Measurements from ENCODE around the gene THG1L. TPM values are rescaled to one million over a fixed set of nuclear protein-coding genes. Genes with fewer than 3 reads are reported as not detected.

The THG1L gene
- polyA plus RNA-seq, 2 of the 4 experiments (the other 2 are of a cell fraction) = 36.9 to 45.6 TPM

DNA sequence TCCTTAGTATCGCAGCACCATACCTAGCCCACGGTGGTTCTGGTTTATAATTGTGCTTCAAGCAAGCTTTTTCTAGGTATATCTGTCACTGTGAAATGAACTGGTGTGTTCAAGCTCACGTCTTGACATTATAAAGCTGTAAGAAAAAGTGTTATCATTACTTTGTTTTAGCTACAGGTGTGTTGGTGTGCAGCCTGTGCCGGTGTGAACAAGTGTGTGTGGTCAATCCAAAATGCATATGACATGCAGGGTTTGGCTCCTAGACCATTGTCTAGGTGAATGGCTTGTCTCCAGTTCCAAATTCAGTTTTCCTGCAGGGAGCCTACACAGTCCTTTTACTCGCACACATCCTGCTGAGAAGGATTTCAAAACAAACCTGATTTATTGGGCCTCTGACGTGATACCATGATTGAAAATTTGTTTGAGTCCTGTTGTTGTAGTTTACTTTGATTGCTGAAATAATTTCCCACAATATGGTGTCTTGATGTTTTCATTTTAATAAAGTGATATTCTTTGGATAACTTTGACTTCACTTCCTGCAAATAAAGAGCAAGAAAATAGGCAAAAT lies 16.0 kb downstream of the THG1L start:
- no peak overlapping the region for H3K4me3 ChIP-seq
- H3K9me3 ChIP-seq = no peaks in the 10 kb centered on the region
- H3K27ac ChIP-seq = no peak overlapping the region
- no peak for ATAC-seq
- no peak for DNase-seq (ENCODE audit: low read depth in 1 of 2, low spot score in 1 of 2)
- FAIRE-seq = no peak
- TF ChIP-seq RNF2 (IDR thresholded peaks at IDR 0.05; ENCODE audit: borderline replicate concordance, low read depth) = no peak
- no peak for TF ChIP-seq RFX5 (IDR thresholded peaks at IDR 0.05)
- no peak for TF ChIP-seq MYC (IDR thresholded peaks at IDR 0.05; ENCODE audit: borderline replicate concordance, low read length)
- TF ChIP-seq ZSCAN20 (CRISPR knock-in tag; IDR thresholded peaks at IDR 0.05) = no peak
- TF ChIP-seq, protein P1, sequence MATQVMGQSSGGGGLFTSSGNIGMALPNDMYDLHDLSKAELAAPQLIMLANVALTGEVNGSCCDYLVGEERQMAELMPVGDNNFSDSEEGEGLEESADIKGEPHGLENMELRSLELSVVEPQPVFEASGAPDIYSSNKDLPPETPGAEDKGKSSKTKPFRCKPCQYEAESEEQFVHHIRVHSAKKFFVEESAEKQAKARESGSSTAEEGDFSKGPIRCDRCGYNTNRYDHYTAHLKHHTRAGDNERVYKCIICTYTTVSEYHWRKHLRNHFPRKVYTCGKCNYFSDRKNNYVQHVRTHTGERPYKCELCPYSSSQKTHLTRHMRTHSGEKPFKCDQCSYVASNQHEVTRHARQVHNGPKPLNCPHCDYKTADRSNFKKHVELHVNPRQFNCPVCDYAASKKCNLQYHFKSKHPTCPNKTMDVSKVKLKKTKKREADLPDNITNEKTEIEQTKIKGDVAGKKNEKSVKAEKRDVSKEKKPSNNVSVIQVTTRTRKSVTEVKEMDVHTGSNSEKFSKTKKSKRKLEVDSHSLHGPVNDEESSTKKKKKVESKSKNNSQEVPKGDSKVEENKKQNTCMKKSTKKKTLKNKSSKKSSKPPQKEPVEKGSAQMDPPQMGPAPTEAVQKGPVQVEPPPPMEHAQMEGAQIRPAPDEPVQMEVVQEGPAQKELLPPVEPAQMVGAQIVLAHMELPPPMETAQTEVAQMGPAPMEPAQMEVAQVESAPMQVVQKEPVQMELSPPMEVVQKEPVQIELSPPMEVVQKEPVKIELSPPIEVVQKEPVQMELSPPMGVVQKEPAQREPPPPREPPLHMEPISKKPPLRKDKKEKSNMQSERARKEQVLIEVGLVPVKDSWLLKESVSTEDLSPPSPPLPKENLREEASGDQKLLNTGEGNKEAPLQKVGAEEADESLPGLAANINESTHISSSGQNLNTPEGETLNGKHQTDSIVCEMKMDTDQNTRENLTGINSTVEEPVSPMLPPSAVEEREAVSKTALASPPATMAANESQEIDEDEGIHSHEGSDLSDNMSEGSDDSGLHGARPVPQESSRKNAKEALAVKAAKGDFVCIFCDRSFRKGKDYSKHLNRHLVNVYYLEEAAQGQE (IDR thresholded peaks at IDR 0.05) = no peak
- TF ChIP-seq EHMT2 (IDR thresholded peaks at IDR 0.05; ENCODE audit: low read depth) = no peak
- TF ChIP-seq, protein P2, sequence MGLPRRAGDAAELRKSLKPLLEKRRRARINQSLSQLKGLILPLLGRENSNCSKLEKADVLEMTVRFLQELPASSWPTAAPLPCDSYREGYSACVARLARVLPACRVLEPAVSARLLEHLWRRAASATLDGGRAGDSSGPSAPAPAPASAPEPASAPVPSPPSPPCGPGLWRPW (IDR thresholded peaks at IDR 0.05) = no peak
- TF ChIP-seq TP53 (CRISPR knock-in tag; IDR thresholded peaks at IDR 0.05) = no peak
- no peak for TF ChIP-seq NFE2L2 (conservative IDR thresholded peaks at IDR 0.05; ENCODE audit: low read length)
- no peak for TF ChIP-seq SREBF2 (IDR thresholded peaks at IDR 0.05)
- TF ChIP-seq, protein P3, sequence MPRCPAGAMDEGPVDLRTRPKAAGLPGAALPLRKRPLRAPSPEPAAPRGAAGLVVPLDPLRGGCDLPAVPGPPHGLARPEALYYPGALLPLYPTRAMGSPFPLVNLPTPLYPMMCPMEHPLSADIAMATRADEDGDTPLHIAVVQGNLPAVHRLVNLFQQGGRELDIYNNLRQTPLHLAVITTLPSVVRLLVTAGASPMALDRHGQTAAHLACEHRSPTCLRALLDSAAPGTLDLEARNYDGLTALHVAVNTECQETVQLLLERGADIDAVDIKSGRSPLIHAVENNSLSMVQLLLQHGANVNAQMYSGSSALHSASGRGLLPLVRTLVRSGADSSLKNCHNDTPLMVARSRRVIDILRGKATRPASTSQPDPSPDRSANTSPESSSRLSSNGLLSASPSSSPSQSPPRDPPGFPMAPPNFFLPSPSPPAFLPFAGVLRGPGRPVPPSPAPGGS (IDR thresholded peaks at IDR 0.05) = no peak
- TF ChIP-seq EHF (CRISPR knock-in tag; IDR thresholded peaks at IDR 0.05) = no peak
- no peak for TF ChIP-seq PHF8 (IDR thresholded peaks at IDR 0.05; ENCODE audit: borderline replicate concordance, low read depth)
- no peak for TF ChIP-seq HDAC2 (IDR thresholded peaks at IDR 0.05)
- TF ChIP-seq CBX2 (IDR thresholded peaks at IDR 0.05; ENCODE audit: borderline replicate concordance, low read depth) = no peak
- no peak for TF ChIP-seq POLR2A (IDR thresholded peaks at IDR 0.05; ENCODE audit: low read length)
- ChIA-PET CTCF (interaction anchor here (1.0 to 10.1 kb wide), 4 partner anchors 13 to 419 kb away, joined by 3 to 78 read pairs (median 4); no protein-coding TSS in a partner anchor), POLR2A (no interaction called here)
- 88% methylated on average over 6 of the region's 6 CpGs for WGBS (ENCODE audit: missing lambda C conversion rate)
- peaks cover 19% of the 10 kb centered on the region for H3K4me1 ChIP-seq
- H3K4me2 ChIP-seq = no peak overlapping the region

DNA sequence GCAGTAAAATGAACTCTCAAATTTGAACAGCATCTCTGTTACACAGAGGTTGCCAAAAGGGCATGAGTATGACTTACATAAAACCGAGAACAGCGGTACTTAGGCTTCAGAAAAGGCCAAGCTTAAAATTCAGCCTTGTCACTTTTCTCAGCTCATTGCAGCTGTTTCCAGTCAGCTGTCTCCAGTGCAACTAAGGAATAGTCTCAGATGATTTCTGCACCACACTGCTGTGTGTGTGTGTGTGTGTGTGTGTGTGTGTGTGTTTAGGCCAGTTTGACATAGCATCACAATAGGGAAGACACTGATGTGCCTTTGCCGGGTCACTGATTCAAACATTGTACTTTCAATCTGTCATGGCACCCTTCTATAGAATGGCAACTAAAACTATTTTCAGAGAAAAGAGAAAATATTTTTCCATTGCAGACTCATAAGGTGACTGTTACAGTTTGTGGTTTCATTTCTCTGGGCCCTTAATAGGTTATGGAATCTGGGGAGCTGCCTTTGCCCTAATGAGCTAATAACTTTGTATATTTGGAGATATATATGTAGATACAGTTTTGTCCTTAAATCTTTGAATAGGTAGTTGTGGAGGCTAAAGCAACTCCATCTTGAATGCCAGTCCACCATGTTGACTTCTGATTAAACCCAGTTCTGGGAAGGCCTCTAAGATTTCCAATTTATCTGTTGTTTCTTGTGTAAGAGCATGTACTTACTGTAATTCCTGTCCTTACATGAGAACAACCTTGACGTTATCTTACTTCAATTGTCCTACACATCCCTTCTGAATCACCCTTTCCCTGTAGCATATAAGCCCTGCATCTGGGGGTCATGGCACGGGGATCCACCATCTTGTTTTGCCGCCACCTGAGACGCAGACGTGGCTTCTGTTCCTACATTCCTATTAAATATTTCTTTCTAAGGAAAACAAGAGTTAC lies 16.8 kb downstream of the THG1L start:
- FAIRE-seq (no peak), DNase-seq (ENCODE audit: low read depth in 1 of 2, low spot score in 1 of 2) (no peak), ATAC-seq (no peak)
- ChIA-PET CTCF (interaction anchor here (0.5 to 10.1 kb wide), 4 partner anchors 13 to 182 kb away, joined by 3 to 78 read pairs (median 4); no protein-coding TSS in a partner anchor), POLR2A (no interaction called here)
- H3K27ac ChIP-seq = no peak overlapping the region
- 92% methylated on average over 8 of the region's 8 CpGs for WGBS (ENCODE audit: missing lambda C conversion rate)
- H3K9me3 ChIP-seq = no peaks in the 10 kb centered on the region
- no peak overlapping the region for H3K4me2 ChIP-seq
- H3K4me3 ChIP-seq = no peak overlapping the region
- H3K4me1 ChIP-seq = peaks cover 17% of the 10 kb centered on the region
- TF ChIP-seq, protein P4, sequence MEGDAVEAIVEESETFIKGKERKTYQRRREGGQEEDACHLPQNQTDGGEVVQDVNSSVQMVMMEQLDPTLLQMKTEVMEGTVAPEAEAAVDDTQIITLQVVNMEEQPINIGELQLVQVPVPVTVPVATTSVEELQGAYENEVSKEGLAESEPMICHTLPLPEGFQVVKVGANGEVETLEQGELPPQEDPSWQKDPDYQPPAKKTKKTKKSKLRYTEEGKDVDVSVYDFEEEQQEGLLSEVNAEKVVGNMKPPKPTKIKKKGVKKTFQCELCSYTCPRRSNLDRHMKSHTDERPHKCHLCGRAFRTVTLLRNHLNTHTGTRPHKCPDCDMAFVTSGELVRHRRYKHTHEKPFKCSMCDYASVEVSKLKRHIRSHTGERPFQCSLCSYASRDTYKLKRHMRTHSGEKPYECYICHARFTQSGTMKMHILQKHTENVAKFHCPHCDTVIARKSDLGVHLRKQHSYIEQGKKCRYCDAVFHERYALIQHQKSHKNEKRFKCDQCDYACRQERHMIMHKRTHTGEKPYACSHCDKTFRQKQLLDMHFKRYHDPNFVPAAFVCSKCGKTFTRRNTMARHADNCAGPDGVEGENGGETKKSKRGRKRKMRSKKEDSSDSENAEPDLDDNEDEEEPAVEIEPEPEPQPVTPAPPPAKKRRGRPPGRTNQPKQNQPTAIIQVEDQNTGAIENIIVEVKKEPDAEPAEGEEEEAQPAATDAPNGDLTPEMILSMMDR (IDR thresholded peaks at IDR 0.05) = no peak
- no peak for TF ChIP-seq POLR2AphosphoS2 (conservative IDR thresholded peaks at IDR 0.05; ENCODE audit: low read length)
- no peak for TF ChIP-seq FOXS1 (CRISPR knock-in tag; IDR thresholded peaks at IDR 0.05)
- no peak for TF ChIP-seq JUN (IDR thresholded peaks at IDR 0.05)
- no peak for TF ChIP-seq HOXB5 (CRISPR knock-in tag; IDR thresholded peaks at IDR 0.05)
- no peak for TF ChIP-seq FOSL2 (IDR thresholded peaks at IDR 0.05)
- TF ChIP-seq FOSL2 (CRISPR knock-in tag; IDR thresholded peaks at IDR 0.05) = no peak
- TF ChIP-seq ZSCAN20 (CRISPR knock-in tag; IDR thresholded peaks at IDR 0.05) = no peak
- TF ChIP-seq HOXA7 (CRISPR knock-in tag; IDR thresholded peaks at IDR 0.05) = no peak
- TF ChIP-seq HEYL (CRISPR knock-in tag; IDR thresholded peaks at IDR 0.05) = no peak
- no peak for TF ChIP-seq HDAC2 (IDR thresholded peaks at IDR 0.05)
- no peak for TF ChIP-seq CEBPB (IDR thresholded peaks at IDR 0.05)
- TF ChIP-seq, protein P2 (IDR thresholded peaks at IDR 0.05) = no peak
- TF ChIP-seq RNF2 (IDR thresholded peaks at IDR 0.05; ENCODE audit: borderline replicate concordance, low read depth) = no peak
- TF ChIP-seq KDM1A (IDR thresholded peaks at IDR 0.05; ENCODE audit: low read depth) = no peak
- no peak for TF ChIP-seq MYC (IDR thresholded peaks at IDR 0.05; ENCODE audit: borderline replicate concordance, low read length)
- TF ChIP-seq, protein P5, sequence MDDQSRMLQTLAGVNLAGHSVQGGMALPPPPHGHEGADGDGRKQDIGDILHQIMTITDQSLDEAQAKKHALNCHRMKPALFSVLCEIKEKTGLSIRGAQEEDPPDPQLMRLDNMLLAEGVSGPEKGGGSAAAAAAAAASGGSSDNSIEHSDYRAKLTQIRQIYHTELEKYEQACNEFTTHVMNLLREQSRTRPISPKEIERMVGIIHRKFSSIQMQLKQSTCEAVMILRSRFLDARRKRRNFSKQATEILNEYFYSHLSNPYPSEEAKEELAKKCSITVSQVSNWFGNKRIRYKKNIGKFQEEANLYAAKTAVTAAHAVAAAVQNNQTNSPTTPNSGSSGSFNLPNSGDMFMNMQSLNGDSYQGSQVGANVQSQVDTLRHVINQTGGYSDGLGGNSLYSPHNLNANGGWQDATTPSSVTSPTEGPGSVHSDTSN (IDR thresholded peaks at IDR 0.05) = no peak

All from A549 (cell line).